SIG-M5 (cell line): ENCODE measurements around the gene MBOAT2.
"Not testable (repeated sequence)": the region's sequence is repeated elsewhere in the genome, so short reads cannot be mapped to it uniquely, and the experiment has no call there.

ENCODE experiments used
- DNase-seq: peaks from one replicate; lab custom pipeline; 2025; lab: John Stamatoyannopoulos, UW

MBOAT2 gene

GRCh38 chr2:8896671-8897070 lies 106.8 kb downstream of the MBOAT2 start:
- not testable (repeated sequence) for DNase-seq

DNA sequence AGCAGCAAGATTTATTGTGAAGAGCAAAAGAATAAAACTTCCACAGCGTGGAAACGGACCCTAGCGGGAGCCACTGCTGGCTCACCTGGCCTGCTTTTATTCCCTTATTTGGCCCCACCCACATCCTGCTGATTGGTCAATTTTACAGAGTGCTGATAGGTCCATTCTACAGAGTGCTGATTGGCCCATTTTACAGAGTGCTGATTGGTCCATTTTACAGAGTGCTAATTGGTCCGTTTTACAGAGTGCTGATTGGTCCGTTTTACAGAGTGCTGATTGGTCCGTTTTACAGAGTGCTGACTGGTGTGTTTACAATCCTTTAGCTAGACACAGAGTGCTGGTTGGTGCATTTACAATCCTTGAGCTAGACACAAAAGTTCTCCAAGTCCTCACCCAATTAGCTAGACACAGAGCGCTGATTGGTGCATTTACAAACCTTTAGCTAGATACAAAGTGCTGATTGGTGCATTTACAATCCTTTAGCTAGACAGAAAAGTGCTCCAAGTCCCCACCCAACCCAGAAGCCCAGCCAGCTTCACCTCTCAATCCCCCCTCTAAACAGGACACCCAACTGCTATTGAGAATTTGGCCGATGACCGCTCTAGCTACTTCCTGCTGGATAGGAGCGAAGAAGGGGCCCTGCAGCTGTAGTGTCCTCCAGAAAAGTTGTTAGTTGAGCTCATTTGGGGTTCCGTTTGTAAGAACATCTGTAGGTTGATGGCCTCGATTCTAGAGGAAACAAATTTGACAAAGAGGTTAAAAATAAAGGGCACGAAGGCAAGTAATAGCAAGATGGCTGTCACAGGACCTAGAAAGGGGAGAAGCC lies 108.2 kb downstream of the MBOAT2 start:
- DNase-seq, result not testable (repeated sequence)

DNA sequence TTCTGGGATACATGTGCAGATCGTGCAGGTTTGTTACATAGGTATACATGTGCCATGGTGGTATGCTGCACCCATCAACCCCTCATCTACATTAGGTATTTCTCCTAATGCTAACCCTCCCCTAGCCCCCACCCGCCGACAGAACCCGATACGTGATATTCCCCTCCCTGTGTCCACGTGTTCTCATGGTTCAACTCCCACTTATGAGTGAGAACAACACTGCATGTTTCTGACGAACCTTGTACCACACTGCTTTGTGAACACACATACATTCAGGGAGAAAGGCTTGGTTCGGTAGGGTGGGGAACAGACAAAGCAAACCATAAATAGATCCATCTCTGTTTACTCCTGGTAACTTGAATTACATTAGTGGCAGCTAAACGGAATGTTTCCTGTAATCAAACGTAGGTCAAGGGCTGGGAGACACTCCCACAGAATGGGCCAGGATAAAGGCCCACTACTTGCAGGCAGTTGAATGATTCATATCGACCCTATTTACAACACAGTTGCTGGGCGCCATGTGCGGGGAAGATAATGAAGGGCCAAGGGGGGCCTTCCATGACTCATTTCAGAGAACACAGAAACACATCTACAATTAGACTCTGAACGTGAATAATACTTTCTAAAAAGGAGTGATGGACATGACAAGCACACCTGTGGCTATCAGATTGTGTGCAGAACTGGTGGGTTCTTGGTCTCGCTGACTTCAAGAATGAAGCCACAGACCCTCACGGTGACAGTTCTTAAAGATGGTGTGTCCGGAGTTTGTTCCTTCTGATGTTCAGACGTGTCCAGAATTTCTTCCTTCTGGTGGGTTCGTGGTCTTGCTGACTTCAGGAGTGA lies 109.3 kb downstream of the MBOAT2 start:
- DNase-seq, result no peak

- DNase-seq, result no peak
These were observed 110.0 kb downstream of the MBOAT2 start for GRCh38 chr2:8893474-8893873.

GRCh38 chr2:8892111-8892510 lies 111.4 kb downstream of the MBOAT2 start:
- no peak for DNase-seq

DNA sequence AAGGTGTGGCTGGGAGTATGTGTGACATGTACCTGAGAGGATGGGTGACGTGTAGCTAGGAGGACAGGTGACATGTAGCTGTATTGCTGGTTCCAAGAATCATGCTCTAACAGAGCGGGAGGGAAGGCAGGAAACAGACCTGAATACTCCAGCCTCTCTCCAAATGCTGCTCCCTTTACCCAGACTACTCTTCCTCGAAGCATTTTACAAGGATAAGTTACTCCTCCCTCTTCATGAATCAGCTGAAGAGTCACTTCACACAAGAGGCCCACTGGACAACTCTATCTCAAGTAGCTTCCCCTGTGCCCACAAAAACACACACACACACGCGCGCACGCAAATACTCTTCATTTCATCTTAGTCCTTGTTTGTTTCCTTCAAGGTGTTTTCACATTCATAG lies 113.5 kb downstream of the MBOAT2 start:
- no peak for DNase-seq

- DNase-seq, result no peak
These were observed 114.5 kb downstream of the MBOAT2 start for GRCh38 chr2:8888963-8889362.

GRCh38 chr2:8886876-8887275 lies 116.6 kb downstream of the MBOAT2 start:
- DNase-seq, result no peak

GRCh38 chr2:8886202-8886518 lies 117.3 kb downstream of the MBOAT2 start:
- DNase-seq, result no peak

DNA sequence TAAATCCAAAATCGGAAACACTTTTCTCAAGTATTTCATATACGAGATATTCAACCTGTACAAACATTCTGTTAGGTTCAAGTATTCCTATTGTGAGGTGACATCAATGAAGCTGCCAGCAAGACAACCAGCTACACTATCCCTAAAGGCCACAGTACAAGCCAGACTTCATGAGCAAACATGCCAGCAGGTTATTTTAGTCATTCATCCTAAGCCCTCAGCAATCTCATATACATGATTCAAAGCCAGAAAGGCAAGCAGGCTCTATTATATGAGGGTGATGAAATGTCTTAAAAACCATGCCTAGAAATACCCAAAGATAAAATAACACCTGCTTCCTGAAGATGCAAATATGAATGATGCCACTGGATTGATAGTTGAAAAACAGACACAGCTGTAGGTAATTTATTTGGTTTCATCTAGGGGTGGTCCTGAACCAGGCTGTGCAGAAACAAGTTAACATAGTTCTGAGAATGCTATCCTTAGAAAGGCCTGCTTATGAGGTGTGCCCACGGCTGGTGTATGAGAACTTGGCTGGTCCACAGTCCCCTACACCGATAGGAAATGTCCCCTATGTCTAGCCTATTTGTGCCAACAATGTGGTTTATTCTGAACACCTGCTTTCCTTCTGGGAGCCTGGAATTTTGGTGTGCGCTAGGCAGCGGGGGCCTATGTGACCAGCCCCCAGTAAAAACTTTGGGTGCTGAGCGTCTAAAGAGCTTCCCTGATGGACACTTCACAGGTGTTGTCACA lies 117.9 kb downstream of the MBOAT2 start:
- no peak for DNase-seq

DNA sequence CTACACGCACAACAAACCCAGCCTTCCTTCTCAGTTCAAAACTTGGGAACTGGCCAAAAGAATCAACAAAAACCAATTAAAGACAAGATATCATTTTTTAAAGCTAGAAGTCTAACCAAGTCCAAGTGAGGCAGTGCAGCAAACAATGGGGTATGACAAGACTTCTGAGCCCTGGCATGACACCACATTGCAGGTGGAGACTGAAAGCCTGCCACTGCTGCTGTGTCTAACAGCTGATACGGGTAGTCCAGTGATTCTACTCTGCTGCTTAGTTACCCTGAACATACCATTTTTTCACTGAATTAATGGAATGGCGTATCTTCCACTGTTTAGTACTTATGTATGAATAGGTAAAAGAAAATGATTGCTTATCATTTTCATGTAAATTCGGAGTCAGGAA lies 118.7 kb downstream of the MBOAT2 start:
- no peak for DNase-seq

DNA sequence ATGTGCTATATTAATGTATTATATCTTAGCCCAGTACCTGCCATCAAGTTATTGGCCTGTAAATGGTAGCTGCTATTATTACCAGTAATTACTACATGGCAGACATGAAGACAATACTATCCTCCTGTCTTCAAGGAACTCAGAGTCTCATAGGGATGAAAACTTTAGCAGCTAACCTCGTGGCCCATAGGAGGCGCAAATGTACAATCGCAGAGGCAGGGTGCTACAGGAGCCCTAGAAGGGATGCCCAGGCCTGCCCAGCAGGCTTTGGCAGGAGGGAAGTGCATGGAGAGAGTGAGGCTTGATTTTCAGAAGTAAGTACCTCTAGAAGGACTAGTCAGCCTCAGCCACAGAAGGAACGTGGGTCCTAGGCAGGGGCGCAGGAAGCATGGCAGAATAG lies 121.4 kb downstream of the MBOAT2 start:
- no peak for DNase-seq

GRCh38 chr2:8877894-8878293 lies 125.6 kb downstream of the MBOAT2 start:
- no peak for DNase-seq

- DNase-seq, result no peak
These were observed 126.2 kb downstream of the MBOAT2 start for GRCh38 chr2:8877332-8877731.

DNA sequence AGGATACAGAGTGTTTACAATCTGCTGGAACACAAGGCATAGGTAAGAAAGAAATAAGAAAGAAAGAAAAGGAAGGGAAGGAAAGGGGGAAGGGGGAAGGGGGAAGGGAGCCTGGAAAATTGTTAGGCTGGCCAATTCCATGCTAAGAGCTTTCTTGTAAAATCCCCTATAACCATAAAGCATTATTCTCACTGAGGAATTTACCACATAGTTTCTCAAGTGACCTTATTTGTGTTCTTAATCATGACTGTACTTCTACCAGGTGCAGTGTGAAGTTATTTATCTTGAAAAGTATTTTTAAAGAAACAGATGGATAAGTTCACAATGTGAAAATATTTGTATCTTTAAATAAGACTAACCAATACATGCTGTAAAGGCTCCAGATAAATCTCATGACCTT lies 126.9 kb downstream of the MBOAT2 start:
- no peak for DNase-seq

- DNase-seq, result no peak
These were observed 130.6 kb downstream of the MBOAT2 start for GRCh38 chr2:8872821-8873432.

GRCh38 chr2:8870441-8870840 lies 133.0 kb downstream of the MBOAT2 start:
- no peak for DNase-seq

- no peak for DNase-seq
These were observed 136.1 kb downstream of the MBOAT2 start for GRCh38 chr2:8867363-8867762.

DNA sequence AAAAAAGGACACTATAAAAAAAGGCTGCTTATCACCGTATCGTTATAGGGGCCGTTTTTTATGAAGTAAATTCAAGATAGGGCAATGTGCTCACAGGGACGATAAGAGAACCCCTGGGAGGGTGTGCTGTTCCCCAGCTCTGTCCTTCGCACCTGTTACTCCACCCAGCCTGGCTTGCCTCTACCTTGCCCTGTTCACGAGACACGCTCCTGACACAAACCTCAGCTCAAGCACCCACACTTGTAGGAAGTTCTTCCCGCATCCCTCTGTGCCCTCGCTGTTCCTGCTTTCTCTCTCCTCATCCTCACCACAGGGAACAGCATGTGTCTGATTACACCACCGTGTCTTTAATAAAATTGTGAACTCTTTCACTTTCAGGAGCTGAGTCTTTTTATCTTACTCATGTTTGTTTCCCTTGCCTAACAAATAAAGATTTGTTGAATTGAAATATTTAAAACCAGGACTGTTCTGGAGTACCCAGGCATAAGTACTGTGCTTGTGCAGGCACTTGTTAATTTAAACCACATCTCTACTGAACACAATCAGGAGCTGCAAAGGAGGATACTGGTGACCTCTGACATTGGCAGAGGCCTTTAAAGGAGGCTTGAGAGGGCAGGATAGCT lies 140.0 kb downstream of the MBOAT2 start:
- DNase-seq, result no peak

GRCh38 chr2:8862230-8862629 lies 141.3 kb downstream of the MBOAT2 start:
- no peak for DNase-seq

DNA sequence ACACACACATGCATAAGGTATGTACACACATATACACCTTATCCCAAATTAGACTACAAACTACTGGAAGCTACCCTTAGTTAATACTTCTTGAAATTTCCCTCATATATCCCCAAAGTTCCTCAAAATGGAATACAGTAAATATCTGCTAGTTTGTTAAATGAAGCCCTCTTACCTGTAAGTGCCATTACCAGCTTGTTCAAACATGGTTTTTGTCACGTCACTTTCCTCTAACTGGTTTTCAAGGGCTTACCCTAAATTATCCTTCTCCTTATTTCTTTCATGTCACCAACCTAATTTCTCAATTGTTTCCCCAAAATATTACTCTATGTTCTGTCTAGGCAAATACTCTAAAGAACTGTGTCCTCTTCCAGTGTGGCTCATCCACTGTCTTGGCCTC lies 141.7 kb downstream of the MBOAT2 start:
- no peak for DNase-seq

GRCh38 chr2:8860239-8860638 lies 143.2 kb downstream of the MBOAT2 start:
- DNase-seq, result no peak
